Skeletal muscle cell (primary cell): Measurements from ENCODE around the gene POLR2M.

Source experiments
- DNase-seq: peaks from one replicate; pipeline ENCODE4 v3.0.0-alpha.2; 2010; ENCODE audit warnings: low read depth
- H3K4me3 ChIP-seq: 2 replicates; pipeline ENCODE4 v1.5.1; 2011; ENCODE audit warnings: low read depth, mild to moderate bottlenecking, control low read depth, low read length, moderate library complexity

The POLR2M gene

GRCh38 chr15:57690341-57690966 lies 16.1 kb upstream of the POLR2M start:
- H3K4me3 ChIP-seq: no peak overlapping the region
- no peak for DNase-seq

- H3K4me3 ChIP-seq: no peak overlapping the region
- DNase-seq: no peak
These were observed 15.4 kb upstream of the POLR2M start for GRCh38 chr15:57691082-57691481.

- peak; percentile 47 for DNase-seq
These were observed 13.8 kb upstream of the POLR2M start for GRCh38 chr15:57692709-57693108.

GRCh38 chr15:57694279-57694678 lies 12.2 kb upstream of the POLR2M start:
- DNase-seq: no peak

More at GRCh38 chr15:57692709-57693108, 13.8 kb upstream of the POLR2M start:
- no peak overlapping the region for H3K4me3 ChIP-seq

GRCh38 chr15:57696146-57696545 lies 10.4 kb upstream of the POLR2M start:
- no peak overlapping the region for H3K4me3 ChIP-seq
- DNase-seq: no peak

More at GRCh38 chr15:57694279-57694678, 12.2 kb upstream of the POLR2M start:
- no peak overlapping the region for H3K4me3 ChIP-seq

- H3K4me3 ChIP-seq: no peak overlapping the region
- DNase-seq: no peak
These were observed 8.9 kb upstream of the POLR2M start for GRCh38 chr15:57697588-57697987.

- no peak for DNase-seq
- H3K4me3 ChIP-seq: no peak overlapping the region
These were observed 8.3 kb upstream of the POLR2M start for GRCh38 chr15:57698243-57698642.

- DNase-seq: no peak
- no peak overlapping the region for H3K4me3 ChIP-seq
These were observed 7.5 kb upstream of the POLR2M start for GRCh38 chr15:57698991-57699390.

- no peak for DNase-seq
- no peak overlapping the region for H3K4me3 ChIP-seq
These were observed 3.1 kb upstream of the POLR2M start for GRCh38 chr15:57703387-57703786.

- DNase-seq: no peak
- no peak overlapping the region for H3K4me3 ChIP-seq
These were observed 2.1 kb upstream of the POLR2M start for GRCh38 chr15:57704441-57704840.

GRCh38 chr15:57705746-57706404 lies 639 bp upstream of the POLR2M start:
- DNase-seq: no peak
- peak overlapping the region; percentile 93 for H3K4me3 ChIP-seq

- DNase-seq: no peak
- peak overlapping the region; percentile 93 for H3K4me3 ChIP-seq
These were observed 1.5 kb downstream of the POLR2M start for GRCh38 chr15:57708047-57708446.

- H3K4me3 ChIP-seq: no peak overlapping the region
- DNase-seq: no peak
These were observed 11.8 kb downstream of the POLR2M start for GRCh38 chr15:57718309-57718708.

GRCh38 chr15:57720867-57721266 lies 14.4 kb downstream of the POLR2M start:
- DNase-seq: no peak
- H3K4me3 ChIP-seq: no peak overlapping the region

- no peak overlapping the region for H3K4me3 ChIP-seq
These were observed 19.9 kb downstream of the POLR2M start for GRCh38 chr15:57726411-57726810.

GRCh38 chr15:57727031-57727430 lies 20.5 kb downstream of the POLR2M start:
- no peak overlapping the region for H3K4me3 ChIP-seq
- DNase-seq: no peak

More at GRCh38 chr15:57726411-57726810, 19.9 kb downstream of the POLR2M start:
- no peak for DNase-seq

GRCh38 chr15:57728436-57728835 lies 21.9 kb downstream of the POLR2M start:
- H3K4me3 ChIP-seq: no peak overlapping the region
- no peak for DNase-seq

GRCh38 chr15:57730876-57731275 lies 24.4 kb downstream of the POLR2M start:
- DNase-seq: no peak
- H3K4me3 ChIP-seq: no peak overlapping the region

- DNase-seq: no peak
- no peak overlapping the region for H3K4me3 ChIP-seq
These were observed 25.1 kb downstream of the POLR2M start for GRCh38 chr15:57731530-57732103.

- DNase-seq: no peak
- H3K4me3 ChIP-seq: no peak overlapping the region
These were observed 26.2 kb downstream of the POLR2M start for GRCh38 chr15:57732526-57733331.
